HCT116 (cell line): ENCODE measurements around the gene SEC14L6. TPM values are rescaled to one million over a fixed set of nuclear protein-coding genes. Genes with fewer than 3 reads are reported as not detected.

Experiments
- ATAC-seq: fragments of 200-7000 bp; cut with Tn5 transposase; 2 replicates; pipeline ENCODE4 v1.9.1; 2020; ENCODE audit warnings: mild to moderate bottlenecking, moderate library complexity
- BruUV-seq: library from RNA; stranded (reverse); fragments of 400-500 nt; replicated peaks from 2 replicates; lab custom pipeline; 2021; lab: Mats Ljungman, UMichigan
- CTCF ChIA-PET: fragments of 300-600 bp; sonication (Branson Sonifier 250); formaldehyde crosslinking; loops from one replicate; lab custom pipeline; 2021; ENCODE audit warnings: antibody characterized with exemption; lab: Charles Lee
- POLR2A ChIA-PET: fragments of 300-600, 350-600 bp; sonication (Branson Sonifier 250); formaldehyde crosslinking; loops from one replicate; lab custom pipeline; 2021; ENCODE audit warnings: antibody characterized with exemption; lab: Charles Lee
- RAD21 ChIA-PET, 2 experiments: fragments of 300-600 bp; sonication (Branson Sonifier 250); formaldehyde crosslinking; loops; one replicate each; lab custom pipeline; 2023; ENCODE audit warnings: low total read pairs in 2 of 2; ENCODE audit not compliant: uncharacterized antibody in 2 of 2, unreplicated experiment in 2 of 2, low non-redundant PET in 1 of 2; lab: Charles Lee
- DNase-seq: peaks from one replicate; pipeline ENCODE4 v3.0.0-alpha.2; 2010; ENCODE audit warnings: low read depth, low spot score
- H2AFZ ChIP-seq: fragments of 200-600 bp; shearing (Covaris generic), sonication (generic); 2 replicates; pipeline ENCODE4 v1.6.1; 2017; ENCODE audit warnings: low read depth, mixed run types, mixed read lengths, antibody characterized with exemption, low read length; ENCODE audit not compliant: poor library complexity, severe bottlenecking
- H3K27ac ChIP-seq: 2 replicates; pipeline ENCODE4 v1.5.1; 2012; ENCODE audit warnings: low read depth, low read length
- H3K27me3 ChIP-seq: fragments of 200-600 bp; sonication (generic); 2 replicates; pipeline ENCODE4 v1.6.1; 2016; ENCODE audit warnings: mixed run types, low read length, mixed read lengths; ENCODE audit not compliant: insufficient read depth
- H3K36me3 ChIP-seq, 2 experiments: fragments of 200-500 bp in 1 of 2; fragments of 200-600 bp in 1 of 2; sonication (Bioruptor generic) in 1 of 2; sonication (generic) in 1 of 2; 2 replicates each; pipeline versions ENCODE4 v1.5.1 to v1.6.1; 2014 to 2016; ENCODE audit warnings: low read length in 2 of 2, inconsistent platforms in 1 of 2, mixed read lengths in 1 of 2, mixed run types in 1 of 2; ENCODE audit not compliant: insufficient read depth in 2 of 2, control insufficient read depth in 1 of 2
- H3K4me1 ChIP-seq, 2 experiments: fragments of 200-600 bp in 1 of 2; sonication (generic) in 1 of 2; 2 replicates each; pipeline versions ENCODE4 v1.5.1 to v1.6.1; 2012 to 2017; ENCODE audit warnings: low read length in 2 of 2, inconsistent platforms in 1 of 2, mild to moderate bottlenecking in 1 of 2, mixed read lengths in 1 of 2, mixed run types in 1 of 2, moderate library complexity in 1 of 2; ENCODE audit not compliant: insufficient read depth in 2 of 2, control insufficient read depth in 1 of 2
- H3K4me2 ChIP-seq: fragments of 200-600 bp; sonication (generic); 2 replicates; pipeline ENCODE4 v1.6.1; 2017; ENCODE audit warnings: mixed run types, low read length, mixed read lengths
- H3K4me3 ChIP-seq, 2 experiments: fragments of 200-600 bp in 1 of 2; sonication (generic) in 1 of 2; replicated peaks in 1 of 2; 2 replicates each; pipeline ENCODE4 v1.5.1; 2011 to 2016; ENCODE audit warnings: low read length in 2 of 2, control low read depth in 1 of 2, low read depth in 1 of 2, mild to moderate bottlenecking in 1 of 2, mixed read lengths in 1 of 2, mixed run types in 1 of 2
- H3K79me2 ChIP-seq: fragments of 200-600 bp; sonication (generic); 2 replicates; pipeline ENCODE4 v1.6.1; 2017; ENCODE audit warnings: mild to moderate bottlenecking, mixed run types, low read length, moderate library complexity, mixed read lengths; ENCODE audit not compliant: insufficient read depth
- H3K9ac ChIP-seq: fragments of 200-600 bp; sonication (generic); 2 replicates; pipeline ENCODE4 v1.6.1; 2016; ENCODE audit warnings: low read length, mixed read lengths
- H3K9me2 ChIP-seq: fragments of 200-600 bp; sonication (generic), shearing (Covaris generic); 2 replicates; pipeline ENCODE4 v1.6.1; 2017; ENCODE audit warnings: mixed run types, mild to moderate bottlenecking, moderate library complexity; ENCODE audit not compliant: insufficient read depth
- H3K9me3 ChIP-seq, 2 experiments: fragments of 200-500 bp in 1 of 2; fragments of 200-600 bp in 1 of 2; sonication (Bioruptor generic) in 1 of 2; sonication (generic) in 1 of 2; 2 replicates each; pipeline ENCODE4 v1.6.1; 2014 to 2017; ENCODE audit warnings: low read length in 2 of 2, mixed read lengths in 2 of 2, inconsistent platforms in 1 of 2, low read depth in 1 of 2, mild to moderate bottlenecking in 1 of 2, mixed run types in 1 of 2, moderate library complexity in 1 of 2; ENCODE audit not compliant: control insufficient read depth in 1 of 2, insufficient read depth in 1 of 2
- H4K20me1 ChIP-seq: fragments of 200-600 bp; sonication (generic), shearing (Covaris generic); 2 replicates; pipeline ENCODE4 v1.6.1; 2017; ENCODE audit warnings: mixed run types, mild to moderate bottlenecking, moderate library complexity; ENCODE audit not compliant: insufficient read depth
- ELF1 ChIP-seq: IDR thresholded peaks from 2 replicates; pipeline ENCODE4 v1.6.1; 2012; ENCODE audit warnings: low read depth, borderline replicate concordance
- EZH2phosphoT487 ChIP-seq: fragments of 200-600 bp; IDR thresholded peaks from 2 replicates; pipeline ENCODE4 v1.6.1; 2018; ENCODE audit warnings: antibody characterized with exemption, borderline replicate concordance
- FOSL1 ChIP-seq: IDR thresholded peaks from 2 replicates; pipeline ENCODE4 v1.6.1; 2012; ENCODE audit warnings: low read depth
- JUND ChIP-seq: IDR thresholded peaks from 2 replicates; pipeline ENCODE4 v1.6.1; 2012
- RAD21 ChIP-seq: IDR thresholded peaks from 2 replicates; pipeline ENCODE4 v1.6.1; 2012; ENCODE audit warnings: low read depth, mild to moderate bottlenecking
- SP1 ChIP-seq: IDR thresholded peaks from 2 replicates; pipeline ENCODE4 v1.6.1; 2012; ENCODE audit warnings: low read depth
- TCF7L2 ChIP-seq: IDR thresholded peaks from 2 replicates; pipeline ENCODE4 v1.7.0; 2011; ENCODE audit warnings: borderline replicate concordance, inconsistent platforms; ENCODE audit not compliant: insufficient read depth, insufficient read length; ENCODE audit errors: extremely low read depth
- intact Hi-C: fragments of 100-400 bp; cut with micrococcal nuclease; formaldehyde crosslinking; loops from 2 replicates; pipeline ENCODE4 v1.10.0; 2022
- total RNA-seq: library from RNA; stranded (reverse); gene quantifications from one replicate; pipeline ENCODE4 v1.2.1, GENCODE V29; 2021; ENCODE audit not compliant: unreplicated experiment
- TF ChIP-seq, protein P1 (sequence below): IDR thresholded peaks from 2 replicates; pipeline ENCODE4 v1.6.1; 2012
- TF ChIP-seq, protein P2 (sequence below), 3 experiments: fragments of 200-600 bp in 1 of 3; sonication (generic) in 1 of 3; IDR thresholded peaks in 2 of 3; conservative IDR thresholded peaks in 1 of 3; 2 replicates each; pipeline ENCODE4 v1.5.1; 2012 to 2017; ENCODE audit warnings: low read depth in 2 of 3, low read length in 2 of 3, antibody characterized with exemption in 1 of 3, borderline replicate concordance in 1 of 3, control low read depth in 1 of 3, mild to moderate bottlenecking in 1 of 3, mixed read lengths in 1 of 3, mixed run types in 1 of 3, moderate library complexity in 1 of 3; ENCODE audit not compliant: insufficient read depth in 1 of 3

The SEC14L6 gene
- total RNA-seq, 1 experiment from 2014 or later = not detected

DNA sequence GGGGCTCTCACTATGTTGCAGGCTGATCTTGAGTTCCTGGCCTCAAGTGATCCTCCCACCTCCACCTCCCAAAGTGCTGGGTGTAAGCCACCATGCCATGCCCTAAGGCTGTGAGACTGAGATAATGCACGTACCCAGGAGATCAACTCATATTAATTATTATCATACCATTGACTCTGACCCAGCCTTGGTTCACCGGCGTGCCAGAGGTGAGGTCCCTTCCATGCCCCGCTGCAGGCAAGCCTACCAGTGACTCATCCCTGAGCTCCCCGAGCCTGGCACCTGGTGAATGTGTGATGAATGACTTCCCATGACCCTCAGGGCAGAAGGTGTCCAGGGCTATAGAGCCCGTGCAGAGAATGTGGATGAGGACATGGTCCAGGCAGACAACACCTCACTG is 15.8 kb upstream of the SEC14L6 start:
- ChIA-PET CTCF (interaction anchor here (1.0 kb wide), 1 partner anchor 193 kb away, joined by 3 read pairs; no protein-coding TSS in a partner anchor), POLR2A (no interaction called here)
- Histone ChIP-seq H3K4me1 (peaks cover 9 to 37% of the 10 kb centered on the region in 2 experiments; a peak in 3 of 4 replicates), H3K4me2 (peak overlapping the region; percentile 50), H3K9me3 (no peaks in the 10 kb centered on the region), H3K9me2 (no peaks in the 10 kb centered on the region), H3K27ac (no peak overlapping the region), H3K9ac (no peak overlapping the region), H2AFZ (peak overlapping the region; percentile 51), H3K27me3 (no peaks in the 10 kb centered on the region; the same call in 1 of the 2 replicates), H3K36me3 (no peaks in the 10 kb centered on the region)
- intact Hi-C loops = no loop called here
- BruUV-seq = no TSS peak
- TF ChIP-seq EZH2phosphoT487 = no peak
- peak; percentile 38; the same call in 1 of the 2 replicates for TF ChIP-seq SP1
- no peak; the same call in 1 of the 2 replicates for TF ChIP-seq JUND
- no peak for TF ChIP-seq RAD21
- TF ChIP-seq, protein P1, sequence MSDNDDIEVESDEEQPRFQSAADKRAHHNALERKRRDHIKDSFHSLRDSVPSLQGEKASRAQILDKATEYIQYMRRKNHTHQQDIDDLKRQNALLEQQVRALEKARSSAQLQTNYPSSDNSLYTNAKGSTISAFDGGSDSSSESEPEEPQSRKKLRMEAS = peak; percentile 40; the same call in 1 of the 2 replicates
- TF ChIP-seq ELF1 = no peak
- TF ChIP-seq, protein P2, sequence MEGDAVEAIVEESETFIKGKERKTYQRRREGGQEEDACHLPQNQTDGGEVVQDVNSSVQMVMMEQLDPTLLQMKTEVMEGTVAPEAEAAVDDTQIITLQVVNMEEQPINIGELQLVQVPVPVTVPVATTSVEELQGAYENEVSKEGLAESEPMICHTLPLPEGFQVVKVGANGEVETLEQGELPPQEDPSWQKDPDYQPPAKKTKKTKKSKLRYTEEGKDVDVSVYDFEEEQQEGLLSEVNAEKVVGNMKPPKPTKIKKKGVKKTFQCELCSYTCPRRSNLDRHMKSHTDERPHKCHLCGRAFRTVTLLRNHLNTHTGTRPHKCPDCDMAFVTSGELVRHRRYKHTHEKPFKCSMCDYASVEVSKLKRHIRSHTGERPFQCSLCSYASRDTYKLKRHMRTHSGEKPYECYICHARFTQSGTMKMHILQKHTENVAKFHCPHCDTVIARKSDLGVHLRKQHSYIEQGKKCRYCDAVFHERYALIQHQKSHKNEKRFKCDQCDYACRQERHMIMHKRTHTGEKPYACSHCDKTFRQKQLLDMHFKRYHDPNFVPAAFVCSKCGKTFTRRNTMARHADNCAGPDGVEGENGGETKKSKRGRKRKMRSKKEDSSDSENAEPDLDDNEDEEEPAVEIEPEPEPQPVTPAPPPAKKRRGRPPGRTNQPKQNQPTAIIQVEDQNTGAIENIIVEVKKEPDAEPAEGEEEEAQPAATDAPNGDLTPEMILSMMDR (IDR thresholded peaks at IDR 0.05 in 2 of 3, conservative IDR thresholded peaks at IDR 0.05 in 1 of 3; ENCODE audit: borderline replicate concordance in 1 of 3, insufficient read depth in 1 of 3, low read depth in 2 of 3, low read length in 2 of 3) = no peak
- TF ChIP-seq TCF7L2 = no peak
- TF ChIP-seq FOSL1 = peak; percentile 55; the same call in 1 of the 2 replicates
- TF ChIP-seq, all 23 proteins: peak for 3
- DNase-seq (peak; percentile 8), ATAC-seq (peak; percentile 55)
- Histone ChIP-seq H3K79me2 (no peaks in the 10 kb centered on the region), H4K20me1 (no peaks in the 10 kb centered on the region), H3K4me3 (no peak overlapping the region)
- RAD21 ChIA-PET = no interaction called here
